Activated naive CD4-positive, alpha-beta T cell treated with anti-CD3 and anti-CD28 coated beads, Interleukin-2, amount 50 U/mL, for 16 hours (primary cell): ENCODE results near the gene MAF.

Experiments
- DNase-seq: peaks from one replicate; pipeline ENCODE4 v3.0.0-alpha.2; 2020

Gene MAF

DNA sequence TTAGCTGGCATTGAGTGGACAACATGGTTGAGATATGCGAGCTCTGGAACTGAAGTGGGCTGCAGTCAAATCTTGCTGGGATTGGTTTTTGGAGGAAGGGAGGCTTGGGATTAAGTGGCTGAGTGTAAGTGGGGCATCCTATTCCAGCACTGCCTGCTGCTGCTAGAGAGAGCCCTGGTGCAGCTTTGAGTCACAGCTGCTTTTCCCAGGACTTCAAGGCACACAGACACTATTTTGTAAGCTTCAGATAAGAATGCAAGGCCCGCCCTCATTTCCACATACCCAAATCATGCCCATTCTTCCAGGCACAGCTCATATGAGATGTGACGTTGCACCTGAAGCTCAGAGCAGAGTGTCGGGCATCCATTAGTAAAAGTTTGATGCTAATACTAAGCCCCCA is 10.2 kb upstream of the MAF start:
- no peak for DNase-seq

DNA sequence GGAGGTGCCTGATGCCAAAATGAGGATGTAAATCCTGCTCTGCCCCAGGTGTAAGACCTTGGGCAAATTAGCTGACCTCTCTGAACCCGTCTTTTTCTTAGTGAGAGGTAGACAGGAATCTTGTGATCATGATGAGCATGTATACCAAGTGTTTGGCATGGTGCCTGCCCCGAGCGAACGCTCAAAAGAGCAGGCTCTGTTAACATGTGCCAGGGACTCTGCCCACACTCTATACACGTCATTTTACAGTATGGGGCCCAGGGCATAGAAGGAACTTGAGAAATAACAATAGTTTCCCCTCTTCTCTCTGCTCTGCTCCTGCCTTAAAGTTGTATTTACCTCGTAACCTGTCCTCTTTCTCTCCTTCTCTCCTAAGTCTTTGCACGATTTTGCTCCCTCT is 9.3 kb upstream of the MAF start:
- no peak for DNase-seq

DNA sequence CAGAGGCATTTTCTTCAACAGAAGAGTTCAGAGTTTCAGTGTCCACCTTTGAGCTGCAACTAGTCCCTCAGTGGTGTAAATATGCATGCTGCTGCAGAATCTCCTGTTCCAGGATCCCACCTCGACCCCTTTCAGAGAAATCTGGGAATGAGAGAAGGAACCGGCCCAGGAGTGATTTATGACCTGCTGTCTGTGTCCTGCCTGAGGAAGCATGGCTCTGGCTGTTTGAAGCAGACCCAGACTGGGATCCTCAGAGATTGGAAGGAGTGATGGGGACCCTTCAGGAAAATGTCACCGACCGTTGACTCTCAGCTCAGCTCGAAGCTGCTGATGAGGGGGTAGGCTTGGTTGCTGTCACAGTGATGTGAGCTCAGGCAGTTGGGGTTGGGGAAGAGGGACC is 8.4 kb upstream of the MAF start:
- DNase-seq = no peak

DNA sequence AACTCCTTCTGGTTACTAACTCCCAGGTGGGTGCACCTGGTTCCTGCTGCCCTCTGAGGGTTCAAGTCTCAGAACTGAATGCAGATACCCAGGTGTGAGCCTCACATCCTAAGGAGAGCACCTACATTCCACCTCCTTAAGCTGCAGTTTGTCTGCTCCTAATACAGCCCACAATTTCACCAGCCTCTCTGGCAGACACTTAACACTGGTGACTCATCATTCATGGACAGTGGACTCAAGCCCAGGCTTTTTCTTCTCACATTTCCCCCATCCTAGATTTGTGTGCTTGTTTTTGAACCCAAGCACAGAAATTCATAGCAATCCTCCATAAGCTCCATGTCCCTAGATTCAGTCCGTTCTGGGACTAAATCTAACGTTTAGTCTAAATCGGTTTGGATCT is 7.0 kb upstream of the MAF start:
- DNase-seq = no peak

DNA sequence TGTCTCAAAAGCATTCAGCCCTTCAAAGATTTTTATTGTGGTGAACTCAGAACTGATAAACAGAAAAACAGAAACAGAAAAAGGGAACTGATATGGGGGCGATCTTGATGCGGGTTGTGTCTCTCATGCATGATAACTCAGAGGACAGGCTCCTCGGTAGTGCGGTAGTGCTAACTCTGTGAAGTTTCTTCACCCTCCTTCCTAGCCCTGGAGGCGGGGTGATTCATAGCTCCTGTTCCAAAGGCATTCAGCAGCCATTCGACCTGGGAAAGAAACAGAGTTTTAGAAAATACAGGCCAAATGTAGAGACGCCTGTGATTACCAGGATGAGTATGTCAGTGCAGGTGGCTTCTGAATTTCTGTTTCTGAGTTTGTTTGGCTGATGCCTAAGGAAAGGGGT is 5.5 kb upstream of the MAF start:
- no peak for DNase-seq

DNA sequence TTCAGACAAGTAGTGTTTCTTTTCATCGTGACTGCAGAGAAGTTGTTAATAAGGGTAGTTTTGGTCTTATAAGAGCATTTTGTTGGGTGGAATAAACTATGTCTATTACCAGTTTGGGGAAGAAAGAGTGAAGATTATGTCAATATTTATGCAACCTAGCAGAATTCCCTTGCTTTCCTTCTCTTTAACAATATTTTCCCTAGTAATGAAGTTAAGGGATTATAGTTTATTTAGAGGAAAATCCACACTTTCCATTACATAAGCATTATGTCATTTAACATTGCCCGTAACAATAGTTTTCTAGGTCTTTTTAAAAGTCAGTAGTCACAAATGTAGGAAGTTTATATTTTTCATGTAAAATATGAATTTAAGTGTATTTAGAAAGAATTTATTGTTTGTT is 2.5 kb upstream of the MAF start:
- no peak for DNase-seq

DNA sequence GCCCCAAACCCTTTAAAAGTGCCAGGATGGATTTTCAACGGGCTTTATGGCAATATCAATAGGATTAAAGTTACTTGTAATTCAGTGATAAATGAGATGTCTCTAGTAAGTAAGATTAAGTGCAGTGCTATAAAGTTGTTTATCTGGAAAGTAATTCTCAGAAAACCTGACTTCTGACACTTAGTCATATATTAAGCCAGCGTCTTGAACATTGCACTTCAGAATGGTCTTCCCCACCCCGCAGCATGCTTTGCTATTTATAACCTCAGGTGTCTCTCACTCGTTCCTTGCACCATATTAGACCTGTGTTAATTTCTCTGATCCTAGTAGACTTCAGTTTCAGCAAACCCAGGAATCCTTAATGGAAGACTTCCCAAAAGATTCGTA is 2.1 kb upstream of the MAF start:
- no peak for DNase-seq

DNA sequence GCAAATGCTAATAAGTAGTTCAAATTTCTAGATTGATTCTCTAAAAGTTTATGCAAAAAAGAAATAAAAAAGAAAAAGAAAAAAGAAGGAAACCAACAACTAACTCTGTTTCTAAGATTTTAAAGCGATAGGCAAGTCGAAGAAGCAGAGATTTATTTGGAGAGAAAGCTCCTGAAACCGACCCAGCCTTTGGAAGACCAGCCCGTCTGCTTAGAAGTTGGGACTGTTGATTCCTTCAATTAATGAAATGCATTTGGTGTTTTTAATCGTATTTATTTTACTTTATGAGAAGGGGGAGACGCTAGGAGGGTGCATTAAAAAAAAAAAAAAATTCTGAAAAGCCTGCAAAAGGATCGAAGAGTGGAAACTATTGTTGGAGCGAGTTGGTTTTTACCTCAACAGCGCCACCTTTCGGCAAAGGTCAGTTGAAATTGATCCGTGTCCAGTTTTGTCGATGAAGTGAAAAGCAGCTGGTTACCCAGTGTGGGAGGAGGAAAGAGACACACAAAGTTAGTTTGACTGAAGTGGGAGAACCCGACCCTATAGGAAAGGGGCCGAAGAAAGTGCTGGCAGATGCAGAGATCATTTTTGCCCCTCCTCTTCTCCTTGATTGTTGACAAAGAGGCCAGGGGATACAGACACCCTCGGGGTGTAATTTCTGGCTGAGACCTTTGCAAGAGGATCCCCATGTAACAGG is 1.5 kb upstream of the MAF start:
- DNase-seq = peak; percentile 76

DNA sequence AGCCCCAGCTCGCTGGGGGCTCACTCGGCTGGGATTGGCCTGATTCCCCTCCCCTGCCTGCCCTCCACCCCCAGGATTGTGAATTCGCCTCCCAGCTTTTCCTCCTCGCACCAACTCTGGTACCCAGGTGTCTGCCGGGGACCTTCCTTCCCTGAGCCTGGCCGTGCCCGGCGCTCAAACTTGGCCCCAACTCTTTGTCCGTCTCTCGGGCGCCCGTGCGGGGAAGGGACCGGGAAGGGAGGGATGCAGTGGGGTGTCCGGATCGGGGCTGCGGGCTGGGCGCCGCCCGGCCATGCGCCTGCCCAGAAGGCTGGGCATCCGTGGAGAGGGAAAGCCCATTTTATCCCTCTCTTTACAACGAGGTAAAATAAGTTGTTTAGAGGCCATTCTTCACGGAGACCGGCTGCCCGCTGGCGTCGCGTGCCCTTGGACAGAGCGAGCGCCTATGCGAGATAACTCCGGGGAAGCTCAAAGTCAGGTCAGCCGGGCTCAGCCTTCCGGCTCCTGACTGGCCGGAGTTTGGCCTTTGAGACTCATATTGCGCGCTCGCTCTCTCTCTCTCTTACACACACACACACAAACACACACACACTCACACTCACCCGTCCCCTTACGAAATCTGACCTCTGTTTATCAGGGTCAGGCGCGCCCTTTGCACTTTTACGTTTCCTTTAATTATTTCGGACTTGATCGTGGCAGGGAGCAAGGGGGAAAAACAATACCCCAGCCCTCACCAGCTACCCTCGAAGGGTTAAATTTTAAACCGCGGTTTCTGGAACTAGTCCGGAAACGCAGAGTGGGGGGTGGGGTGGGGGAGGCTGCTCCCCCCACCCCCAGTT is 774 bp upstream of the MAF start:
- no peak for DNase-seq

DNA sequence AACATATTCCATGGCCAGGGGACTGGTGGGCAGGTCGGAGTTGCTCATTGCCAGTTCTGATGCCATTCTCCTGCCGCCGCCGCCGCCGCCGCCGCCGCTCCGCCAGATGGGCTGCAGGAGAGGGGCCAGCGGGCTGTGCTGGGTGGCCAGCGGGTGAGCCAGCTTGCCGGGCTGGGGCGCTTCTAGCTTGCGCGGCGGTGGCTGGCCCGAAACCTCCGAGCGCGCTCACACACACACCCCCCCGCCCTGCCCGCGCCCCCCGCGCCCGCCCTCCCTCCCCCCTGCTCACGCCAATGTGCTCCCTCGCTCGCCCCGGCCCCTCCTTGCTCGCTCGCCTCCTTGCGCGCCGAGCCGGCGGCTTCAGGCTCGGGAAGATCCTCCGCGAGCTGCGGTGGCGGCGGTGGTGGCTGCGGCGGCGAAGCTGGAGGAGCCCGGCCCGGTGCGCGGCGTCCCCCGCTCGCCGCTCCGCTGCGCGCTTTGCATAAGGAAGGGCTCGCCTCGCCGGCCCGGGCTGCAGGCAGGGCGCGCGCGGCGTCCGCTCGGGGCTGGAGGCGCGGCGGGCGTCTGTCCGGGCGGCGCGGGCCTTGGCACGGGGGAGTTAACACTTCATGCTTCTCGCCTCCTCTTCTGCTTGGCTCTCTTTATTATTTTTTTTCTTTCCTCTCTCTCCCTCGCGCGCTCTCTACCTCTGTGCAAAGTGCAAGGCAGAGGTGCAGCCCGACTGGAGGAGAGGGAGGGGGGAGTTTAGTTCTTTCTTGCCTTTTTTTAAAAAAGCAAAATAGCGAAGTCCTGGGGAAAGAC is 500 bp downstream of the MAF start:
- peak; percentile 47 for DNase-seq

DNA sequence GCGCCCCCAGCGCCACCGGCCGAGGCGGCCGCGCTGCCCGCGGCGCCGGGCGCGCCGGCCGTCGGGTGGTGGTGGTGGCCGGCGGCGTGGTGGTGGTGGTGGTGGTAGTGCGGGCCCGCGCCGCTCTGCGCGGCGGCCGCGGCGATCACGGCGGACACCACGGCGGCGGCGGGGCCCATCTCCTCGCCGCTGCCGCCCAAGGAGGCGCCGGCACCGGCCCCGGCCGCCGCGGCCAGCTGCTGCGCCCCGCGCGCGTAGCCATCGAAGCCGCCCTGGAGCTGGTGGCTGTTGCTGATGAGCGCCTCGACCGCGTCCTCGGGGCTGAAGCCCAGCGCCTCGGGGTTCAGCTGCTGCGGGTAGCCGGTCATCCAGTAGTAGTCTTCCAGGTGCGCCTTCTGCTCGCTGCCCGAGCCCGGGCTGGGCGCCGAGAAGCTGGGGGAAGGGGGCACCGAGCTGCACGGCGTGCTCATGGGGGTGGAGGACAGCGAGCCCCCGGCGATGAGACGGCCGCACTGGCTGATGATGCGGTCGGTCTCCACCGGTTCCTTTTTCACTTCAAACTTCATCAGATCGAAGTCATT is 1.2 kb downstream of the MAF start:
- peak; percentile 13 for DNase-seq

DNA sequence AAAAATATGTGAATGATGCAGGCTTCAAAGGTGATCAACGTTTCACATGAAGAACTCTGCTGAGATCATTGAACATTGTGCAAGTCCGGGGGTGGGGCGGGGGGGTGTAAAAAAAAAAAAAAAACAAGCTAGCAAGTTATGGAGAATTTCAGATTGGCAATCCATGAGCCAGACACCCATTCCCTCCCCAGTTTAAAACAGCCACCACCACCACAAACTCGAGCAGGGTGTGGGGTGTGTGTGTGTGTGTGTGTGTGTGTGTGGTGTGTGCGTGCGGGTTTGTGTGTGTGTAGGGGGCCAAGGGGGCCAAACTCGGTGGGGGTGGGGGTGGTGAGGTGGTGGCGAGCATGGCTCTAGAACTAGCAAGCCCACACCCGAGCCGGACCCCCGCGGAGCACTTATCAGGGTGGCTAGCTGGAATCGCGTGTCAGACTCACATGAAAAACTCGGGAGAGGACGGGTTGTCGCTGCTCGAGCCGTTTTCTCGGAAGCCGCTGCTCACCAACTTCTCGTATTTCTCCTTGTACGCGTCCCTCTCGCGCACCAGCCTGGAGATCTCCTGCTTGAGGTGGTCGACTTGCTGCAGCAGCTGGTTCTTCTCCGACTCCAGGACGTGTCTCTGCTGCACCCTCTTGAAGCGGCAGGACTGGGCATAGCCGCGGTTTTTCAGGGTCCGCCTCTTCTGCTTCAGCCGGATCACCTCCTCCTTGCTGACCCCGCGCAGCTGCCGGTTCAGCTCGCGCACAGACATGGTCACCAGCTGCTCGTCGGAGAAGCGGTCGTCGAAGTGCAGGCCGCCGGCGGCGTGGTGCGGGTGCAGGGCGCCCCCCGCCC is 2.0 kb downstream of the MAF start:
- DNase-seq = peak; percentile 30

DNA sequence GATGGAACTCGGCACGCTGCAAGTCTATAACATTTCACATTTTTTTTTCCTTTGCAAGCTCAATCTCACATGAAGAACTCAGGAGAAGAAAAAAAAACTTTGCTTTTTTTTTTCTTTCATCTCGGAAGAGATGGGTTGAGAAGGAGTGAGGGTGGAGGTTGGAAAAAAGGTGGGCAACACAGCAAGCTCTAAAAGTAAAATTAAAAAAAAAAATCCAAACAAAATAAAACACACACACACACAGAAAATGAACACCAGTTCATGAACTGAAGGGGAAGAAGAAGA is 2.5 kb downstream of the MAF start:
- DNase-seq = no peak

DNA sequence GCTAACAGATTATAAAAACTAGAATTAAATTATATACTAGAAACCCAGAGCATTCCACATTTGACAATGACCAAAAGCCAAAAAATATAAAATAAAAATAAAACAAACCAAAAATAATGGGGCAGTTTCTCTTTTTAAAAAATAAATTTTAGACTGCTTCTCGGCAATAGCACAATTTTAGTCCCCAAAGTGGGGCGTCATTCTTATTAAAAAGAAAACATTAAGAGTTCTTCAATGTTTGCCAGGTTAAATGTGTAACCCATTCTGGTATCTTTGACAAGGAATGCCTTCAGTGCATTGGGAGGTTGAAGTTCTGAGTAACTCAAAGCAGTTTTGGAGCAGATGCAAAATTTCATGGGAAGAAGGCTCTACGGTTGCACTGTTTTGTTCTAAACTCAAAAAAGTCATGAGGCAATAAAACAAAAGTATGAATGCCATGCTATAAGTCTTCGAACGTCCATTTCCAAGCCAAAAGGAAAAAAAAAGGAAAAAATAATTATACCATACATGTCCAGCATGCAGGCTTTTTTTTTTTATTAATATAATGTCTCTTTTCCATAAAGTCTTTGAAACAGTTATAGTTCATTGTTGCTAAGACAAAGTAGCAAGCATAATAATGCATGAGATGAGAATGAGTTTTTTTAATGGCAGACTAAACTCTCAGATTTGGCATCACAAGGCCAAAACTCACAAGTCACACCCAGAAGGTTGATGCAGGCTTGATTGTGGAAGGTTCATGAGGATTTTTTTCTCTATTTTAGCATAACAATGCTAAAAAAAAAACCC is 3.1 kb downstream of the MAF start:
- no peak for DNase-seq

DNA sequence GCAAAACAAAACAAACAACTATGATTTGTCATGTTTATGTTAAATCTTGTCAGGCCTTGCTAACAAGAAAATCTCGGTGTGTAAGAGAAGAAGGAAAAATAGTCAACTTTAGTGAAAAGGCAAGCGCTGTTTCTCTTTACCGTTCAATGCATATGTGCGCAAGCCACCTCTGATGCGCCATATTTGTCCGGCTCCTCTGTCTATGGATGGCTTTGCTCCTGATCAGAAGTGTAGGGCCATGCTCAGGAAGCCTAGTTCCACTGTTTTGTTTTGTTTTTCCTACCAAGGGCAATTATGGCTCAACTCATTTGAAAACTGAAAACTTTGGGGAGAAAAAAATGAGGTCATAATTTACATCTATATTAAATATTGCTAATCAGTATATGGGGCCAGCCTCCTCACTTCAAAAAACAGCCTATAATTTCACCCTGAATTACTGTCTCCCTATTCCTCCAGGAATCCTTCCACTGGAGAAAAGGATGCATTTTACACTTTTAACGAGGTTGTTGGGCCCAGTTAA is 4.5 kb downstream of the MAF start:
- DNase-seq = no peak

DNA sequence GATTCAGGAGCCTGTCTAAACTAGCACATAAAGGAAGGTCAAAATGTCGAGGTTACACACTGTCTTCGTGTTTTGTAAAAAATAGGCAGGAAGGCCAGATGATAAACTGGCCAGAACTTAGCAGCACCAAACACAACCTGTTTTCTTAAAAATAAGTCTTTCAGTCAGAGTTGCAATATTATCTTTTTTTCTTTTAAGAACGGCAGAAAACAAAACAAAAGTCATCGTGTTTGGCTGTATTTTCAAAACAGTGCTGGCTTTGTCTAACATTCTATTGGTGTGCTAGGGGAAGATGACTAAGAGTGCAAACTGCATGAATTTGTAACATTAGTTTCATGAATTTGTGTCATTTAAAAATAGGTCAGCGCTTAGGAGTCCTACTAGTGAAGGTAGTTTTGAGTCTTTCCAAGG is 5.3 kb downstream of the MAF start:
- no peak for DNase-seq

DNA sequence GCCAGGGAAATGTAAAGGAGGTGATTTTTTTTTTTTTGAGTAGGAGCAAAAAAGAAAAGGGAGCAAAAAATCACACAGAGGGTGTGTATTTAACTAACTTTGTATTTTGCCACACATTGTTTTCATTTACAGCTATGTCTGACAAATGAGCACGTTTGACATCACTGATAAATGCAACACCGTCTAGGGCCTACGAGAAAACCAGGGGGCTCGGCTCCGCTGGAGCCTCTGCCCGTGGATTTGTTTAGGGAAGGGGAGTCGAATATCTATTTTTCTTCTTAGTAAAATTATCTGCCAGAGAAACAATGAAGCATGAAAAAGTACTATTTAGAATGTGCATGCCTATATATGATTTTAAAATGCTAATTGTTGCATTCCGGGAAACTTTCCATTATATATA is 6.8 kb downstream of the MAF start:
- no peak for DNase-seq

DNA sequence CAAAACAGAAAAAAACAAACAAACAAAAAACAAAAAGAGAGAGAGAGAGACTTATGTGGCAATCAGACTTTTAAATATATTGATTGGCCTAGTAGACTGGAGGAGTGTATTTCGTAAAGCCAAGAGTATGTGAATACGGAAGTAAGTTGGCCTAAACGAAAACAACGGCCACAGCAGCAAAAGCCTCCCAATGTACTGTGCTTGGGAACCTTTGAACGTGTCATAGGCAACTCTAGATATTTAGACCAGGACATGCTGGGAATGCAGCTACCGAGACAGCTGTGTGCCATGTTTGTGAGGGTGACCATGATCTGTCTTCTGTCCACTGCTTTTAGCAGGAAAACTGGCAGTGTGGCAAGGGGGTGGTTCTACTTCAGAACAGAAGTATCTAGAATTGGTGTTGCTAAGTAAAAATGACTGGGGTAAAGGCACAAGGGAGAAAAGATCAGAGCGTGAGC is 7.4 kb downstream of the MAF start:
- DNase-seq = no peak

DNA sequence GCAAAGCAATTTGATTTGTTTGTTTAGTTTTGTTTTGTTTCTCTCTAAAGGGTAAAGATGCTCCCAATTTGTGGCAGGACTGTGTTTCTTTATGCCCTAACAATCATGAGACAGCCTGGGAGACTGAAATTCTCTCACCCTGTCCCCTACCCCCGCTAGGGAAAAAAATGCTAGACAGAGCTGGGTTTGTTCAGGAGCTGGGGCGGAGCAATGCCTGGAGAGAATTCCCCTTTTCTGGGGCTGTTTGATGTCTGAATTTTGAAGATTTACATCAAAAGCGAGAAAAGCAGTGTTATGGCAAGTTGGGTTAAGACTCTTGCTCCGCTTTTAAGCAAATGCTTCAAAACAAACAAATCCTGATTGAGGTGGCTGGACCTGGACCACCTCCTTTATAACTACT is 8.4 kb downstream of the MAF start:
- no peak for DNase-seq

DNA sequence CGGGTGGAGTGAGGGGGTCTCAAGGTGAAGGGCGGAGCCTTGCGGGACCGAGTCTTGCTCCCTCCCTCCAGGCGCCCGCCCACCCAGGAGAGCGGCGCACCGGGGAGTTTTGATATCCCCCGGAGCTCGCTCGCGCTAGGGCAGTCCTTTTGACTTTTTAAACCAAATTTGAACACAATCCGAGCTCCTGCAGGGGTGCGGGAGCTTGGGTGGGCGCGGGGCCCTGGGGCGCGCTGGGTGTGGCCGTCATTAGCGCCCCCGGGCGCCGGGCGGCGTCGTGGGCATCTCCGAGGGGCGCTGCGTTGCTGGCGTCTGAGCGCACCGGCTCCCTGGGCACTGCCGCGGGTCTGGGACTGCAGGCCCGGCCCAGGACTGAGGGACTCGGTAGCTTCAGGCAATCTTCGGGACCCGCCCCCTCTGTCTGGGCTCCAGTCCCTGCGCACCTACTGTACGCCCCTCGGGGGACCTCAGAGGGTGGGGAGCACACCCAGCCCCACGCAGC is 10.9 kb downstream of the MAF start:
- no peak for DNase-seq

DNA sequence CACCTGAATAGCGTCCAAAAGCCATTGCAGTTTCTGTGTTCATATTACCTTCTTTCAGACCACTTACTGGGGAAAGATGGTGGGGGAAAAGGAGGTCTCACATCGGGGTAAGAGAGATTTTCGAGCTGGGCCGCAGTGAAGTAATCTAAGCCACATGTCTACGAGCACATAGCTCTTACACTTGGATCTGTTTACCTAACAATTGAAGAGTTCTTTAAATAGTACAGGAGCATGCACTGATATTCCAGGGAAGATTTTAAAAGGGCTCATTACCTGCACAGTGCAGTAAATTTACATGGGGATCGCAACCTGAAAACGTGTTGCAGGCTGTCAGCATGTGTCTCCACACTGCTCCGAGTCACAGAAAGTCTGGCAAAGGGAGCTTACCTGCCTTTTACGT is 12.6 kb downstream of the MAF start:
- DNase-seq = no peak
